Umbilical cord (tissue), 2 donors: Measurements from ENCODE around the gene WSCD2. TPM values are rescaled to one million over a fixed set of nuclear protein-coding genes. Genes with fewer than 3 reads are reported as not detected.

Experiments
- DNase-seq: peaks from one replicate; pipeline ENCODE4 v3.0.0-alpha.2; 2015; ENCODE audit warnings: low spot score
- total RNA-seq: library from RNA; depleted of rRNA; stranded (reverse); fragments of >200 nt; gene quantifications from one replicate; pipeline ENCODE4 v1.2.3, GENCODE V29; 2014; ENCODE audit warnings: low replicate concordance; ENCODE audit not compliant: insufficient read depth

The WSCD2 gene
- total RNA-seq, 1 donor from 2014 or later, result 1.2 TPM

DNA sequence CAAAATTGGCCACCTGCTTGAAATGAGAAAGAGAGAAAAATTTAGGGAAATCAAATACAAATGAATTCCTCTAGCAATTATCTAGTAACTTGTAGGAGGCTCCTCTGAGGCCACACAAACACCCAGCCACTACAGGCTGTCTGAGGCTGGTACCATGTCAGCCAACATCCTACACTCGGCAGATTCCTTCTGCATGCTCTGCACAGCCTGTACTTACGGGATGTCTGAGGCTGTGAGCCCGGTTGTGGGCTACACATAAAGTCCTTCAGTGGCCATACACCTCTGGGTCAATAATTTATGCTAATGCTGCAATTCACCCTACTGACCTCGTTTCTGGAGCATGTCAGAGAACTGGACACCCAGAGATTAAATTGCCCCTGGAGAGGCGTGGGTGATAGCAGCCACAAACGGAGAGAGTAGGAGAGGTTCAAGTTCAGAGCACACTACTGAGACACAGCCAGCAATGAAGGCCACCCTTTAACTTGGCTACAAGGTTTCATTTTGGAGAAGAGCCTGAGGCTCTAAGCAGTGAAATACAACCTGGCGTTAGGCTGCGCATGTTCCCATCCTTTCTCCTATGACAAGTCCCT lies 28.9 kb downstream of the WSCD2 start:
- DNase-seq, result no peak

DNA sequence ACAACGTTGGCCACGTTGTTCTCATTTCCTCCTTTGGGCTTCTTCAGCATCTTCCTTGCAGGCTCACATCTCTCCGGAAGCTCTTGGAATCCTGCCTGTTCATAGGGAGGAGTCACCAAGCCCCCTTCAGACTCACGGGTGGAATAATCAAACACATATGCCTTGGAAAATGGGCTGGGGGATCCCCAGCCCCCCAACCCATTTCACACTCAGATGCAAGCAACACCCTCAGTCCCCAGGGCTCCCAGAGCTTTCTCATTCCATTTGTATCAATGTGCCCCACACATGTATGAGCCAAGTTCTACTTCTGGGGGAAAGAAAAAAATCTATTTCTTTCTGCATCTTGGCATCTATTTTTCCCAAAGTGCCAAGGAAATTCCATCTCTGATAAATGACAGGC lies 33.1 kb downstream of the WSCD2 start:
- no peak for DNase-seq

DNA sequence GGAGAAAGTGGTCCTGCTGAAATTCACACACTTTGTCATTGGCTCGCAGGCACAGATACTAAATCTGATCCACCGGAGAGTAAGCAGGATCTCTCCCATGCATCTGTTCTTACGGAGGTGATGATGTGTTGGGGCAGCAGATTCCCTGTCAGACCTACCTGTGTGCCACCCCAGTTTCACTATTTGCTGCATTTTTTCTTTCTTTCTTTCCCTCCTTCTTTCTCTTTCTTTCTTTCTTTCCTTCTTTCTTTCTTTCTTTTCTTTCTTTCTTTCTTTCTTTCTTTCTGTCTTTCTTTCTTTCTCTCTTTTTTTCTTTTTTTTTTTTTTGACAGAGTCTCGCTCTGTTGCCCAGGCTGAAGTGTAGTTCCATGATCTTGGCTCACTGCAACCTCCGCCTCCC lies 37.4 kb downstream of the WSCD2 start:
- no peak for DNase-seq

DNA sequence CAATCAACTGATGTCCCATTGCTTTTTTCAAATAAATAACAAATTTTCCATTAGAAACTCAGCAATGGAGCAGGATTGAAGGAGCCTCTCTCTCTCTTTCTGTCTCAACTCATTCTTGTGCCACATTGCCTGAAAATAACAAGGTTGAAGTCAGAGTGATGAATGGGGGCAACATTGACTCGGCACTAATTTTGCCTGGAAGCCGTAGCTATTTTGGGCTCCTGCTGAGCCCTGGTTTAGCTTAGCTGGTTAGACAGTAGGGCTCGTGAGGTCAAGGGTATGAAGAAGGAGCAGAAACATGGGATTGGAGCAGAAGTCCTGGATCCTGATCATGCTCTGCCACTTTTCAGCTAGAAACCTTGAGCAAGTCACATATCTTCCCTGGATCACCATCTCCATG lies 38.9 kb downstream of the WSCD2 start:
- no peak for DNase-seq

DNA sequence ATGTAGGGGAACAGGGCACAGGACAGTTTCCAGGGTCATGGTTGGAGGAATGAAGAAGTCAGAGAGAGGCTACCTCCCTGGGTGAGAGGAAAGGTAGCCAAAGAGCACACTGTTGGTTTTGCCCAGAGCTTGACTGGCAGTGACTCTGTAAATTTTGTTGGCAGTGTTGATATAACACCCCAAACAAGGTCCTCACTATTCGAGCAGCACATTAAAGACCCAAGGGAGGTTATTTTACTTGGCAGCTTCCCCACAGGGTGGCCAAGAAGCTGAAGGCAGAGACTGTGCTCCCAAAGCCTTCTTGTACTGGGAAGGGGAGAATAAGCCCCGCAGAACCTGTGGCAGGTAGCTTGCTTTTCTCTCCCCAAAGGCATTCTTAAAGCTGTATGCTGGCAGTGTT lies 40.6 kb downstream of the WSCD2 start:
- DNase-seq, result no peak

DNA sequence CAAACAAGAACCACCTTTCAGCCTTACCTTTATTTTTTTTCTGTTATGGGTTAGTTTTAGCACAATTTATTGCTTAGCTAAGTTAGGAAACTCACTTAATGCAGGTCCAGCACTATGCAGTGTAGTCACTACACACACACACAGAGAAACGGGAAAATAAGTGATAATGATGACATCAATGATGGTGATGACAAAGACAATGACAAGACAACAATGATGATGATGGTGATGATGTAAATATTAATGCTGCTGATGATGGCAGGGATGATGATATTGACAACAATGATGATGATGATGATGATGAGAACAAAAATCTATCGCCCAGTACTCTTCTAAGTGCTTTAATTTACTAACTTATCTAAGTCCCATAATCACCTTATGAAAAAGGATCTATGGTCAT lies 41.1 kb downstream of the WSCD2 start:
- no peak for DNase-seq

DNA sequence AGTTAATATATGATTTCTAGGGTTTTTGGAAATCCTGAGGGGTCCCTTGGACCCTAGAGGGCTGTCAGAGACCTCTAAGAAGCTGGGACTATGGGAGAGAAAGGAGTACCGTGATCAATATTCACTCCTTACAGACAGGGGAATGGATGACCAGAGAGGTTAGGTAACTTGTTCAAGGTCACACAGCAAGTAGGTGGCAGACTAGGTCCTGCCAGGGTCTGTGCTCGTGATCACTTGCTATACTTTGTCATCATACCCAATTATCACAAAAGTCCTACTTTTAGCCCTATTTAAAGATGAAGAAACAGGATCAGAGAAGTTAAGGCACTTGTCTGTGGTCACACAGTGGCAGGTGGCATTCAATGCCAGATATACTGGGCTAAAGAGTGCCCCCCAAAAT lies 42.9 kb downstream of the WSCD2 start:
- DNase-seq, result no peak

DNA sequence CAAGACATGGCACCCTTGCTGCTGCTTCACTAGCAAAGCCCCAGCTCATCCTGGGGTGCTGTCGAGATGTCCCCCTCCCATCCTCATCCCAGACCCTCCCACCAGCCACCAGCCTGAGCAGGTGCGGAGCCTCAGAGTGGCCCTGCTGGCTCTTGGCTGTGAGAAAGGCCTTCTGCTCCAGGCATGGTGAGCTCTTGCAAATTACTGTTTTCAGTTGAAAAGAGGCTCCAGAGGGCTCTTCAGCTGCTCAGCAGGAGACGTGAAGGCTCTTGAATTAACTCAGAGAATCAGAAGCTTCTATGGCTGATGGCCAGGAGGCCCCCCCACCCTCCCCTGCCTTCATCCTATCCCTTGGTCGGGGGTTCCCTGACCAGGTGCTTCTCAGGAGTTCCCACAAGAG lies 44.1 kb downstream of the WSCD2 start:
- DNase-seq, result no peak

DNA sequence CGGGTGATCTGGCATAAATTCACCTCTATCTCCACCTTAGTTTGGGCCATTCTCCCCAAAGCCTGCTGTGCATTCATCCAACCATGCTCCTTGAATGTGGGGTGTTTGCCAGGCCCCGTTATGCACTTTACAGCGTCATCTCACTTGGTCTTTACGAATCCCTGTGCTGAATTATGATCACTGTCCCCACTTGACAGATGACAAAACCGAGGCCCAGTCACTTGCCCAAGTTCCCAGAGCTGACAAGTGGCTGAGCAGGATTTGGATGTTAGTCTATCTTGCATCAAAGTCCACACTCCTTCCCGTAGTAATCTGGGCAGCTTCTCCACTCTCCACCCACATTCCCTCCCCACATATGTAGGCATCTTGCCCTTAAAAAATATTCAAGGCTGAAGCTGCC lies 44.8 kb downstream of the WSCD2 start:
- no peak for DNase-seq

DNA sequence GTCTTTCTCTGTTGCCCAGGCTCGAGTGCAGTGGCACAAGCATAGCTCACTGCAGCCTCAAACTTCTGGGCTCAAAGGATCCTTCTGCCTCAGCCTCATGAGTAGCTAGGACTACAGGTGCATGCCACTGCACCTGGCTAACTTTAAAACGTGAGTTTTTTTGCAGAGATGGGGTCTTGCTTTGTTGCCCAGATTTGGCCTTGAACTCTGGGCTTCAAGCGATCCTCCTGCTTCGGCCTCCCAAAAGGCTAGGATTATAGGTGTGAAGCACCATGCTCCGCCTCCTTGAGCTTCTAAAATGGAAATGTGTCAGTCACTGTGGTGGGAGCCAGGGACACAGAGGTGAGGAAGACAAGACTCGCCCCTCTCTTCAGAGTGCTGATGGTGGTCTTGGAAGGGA lies 45.6 kb downstream of the WSCD2 start:
- DNase-seq, result no peak

DNA sequence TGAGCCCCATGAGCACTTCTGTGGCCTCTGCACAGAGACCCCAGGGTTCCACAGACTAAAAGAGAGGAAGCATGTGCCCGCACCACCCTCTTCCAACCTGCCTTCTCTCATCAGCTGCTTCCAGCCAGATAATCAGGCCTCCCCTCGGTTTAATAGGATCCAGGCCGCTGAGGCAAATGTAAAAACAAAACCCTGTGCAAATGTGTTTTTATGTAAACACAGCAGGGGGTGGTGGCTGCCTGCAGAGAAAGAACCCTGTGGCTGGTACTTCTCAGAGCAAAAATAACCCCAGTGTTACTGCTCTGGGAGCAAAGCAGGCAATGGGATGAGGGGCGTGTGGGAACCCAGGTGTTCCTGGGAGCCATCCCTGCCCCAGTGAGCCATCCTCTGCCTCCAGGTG lies 46.2 kb downstream of the WSCD2 start:
- no peak for DNase-seq

DNA sequence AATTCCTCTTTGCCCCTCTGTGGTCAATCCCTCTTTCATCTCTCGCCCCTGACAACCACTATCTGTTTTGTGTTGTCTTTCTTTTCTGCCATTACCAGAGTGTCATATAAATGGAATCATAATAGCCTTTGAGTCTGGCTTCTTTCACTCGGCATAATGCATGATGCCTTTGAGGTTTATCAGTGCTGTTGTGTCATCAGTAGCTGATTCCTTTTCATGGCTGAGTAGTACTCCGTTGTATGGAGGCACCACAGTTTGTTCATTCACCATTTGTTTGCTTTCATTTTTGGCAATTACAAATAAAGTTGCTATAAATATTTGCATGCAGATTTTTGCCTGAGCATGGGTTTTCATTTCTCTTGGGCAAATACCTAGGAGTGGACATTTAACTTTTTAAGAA lies 47.2 kb downstream of the WSCD2 start:
- no peak for DNase-seq

DNA sequence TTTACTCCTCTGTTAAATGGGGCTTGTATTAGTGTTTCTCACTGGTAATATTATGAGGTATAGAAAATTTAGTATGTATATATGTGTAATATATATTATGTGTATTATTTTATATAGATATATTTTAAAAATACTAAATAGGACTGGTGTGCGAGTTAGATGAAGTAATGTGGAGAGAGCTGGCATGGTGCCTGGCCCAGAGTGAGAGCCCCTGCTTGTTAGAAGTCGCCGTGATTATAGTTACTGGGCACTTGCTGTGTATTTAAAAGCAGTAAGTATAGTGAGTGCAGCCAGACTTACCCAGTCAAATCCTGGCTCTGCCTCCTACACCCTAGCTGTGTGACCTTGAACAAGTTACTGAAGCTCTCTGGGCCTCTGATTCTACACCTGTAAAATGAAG lies 48.0 kb downstream of the WSCD2 start:
- no peak for DNase-seq

DNA sequence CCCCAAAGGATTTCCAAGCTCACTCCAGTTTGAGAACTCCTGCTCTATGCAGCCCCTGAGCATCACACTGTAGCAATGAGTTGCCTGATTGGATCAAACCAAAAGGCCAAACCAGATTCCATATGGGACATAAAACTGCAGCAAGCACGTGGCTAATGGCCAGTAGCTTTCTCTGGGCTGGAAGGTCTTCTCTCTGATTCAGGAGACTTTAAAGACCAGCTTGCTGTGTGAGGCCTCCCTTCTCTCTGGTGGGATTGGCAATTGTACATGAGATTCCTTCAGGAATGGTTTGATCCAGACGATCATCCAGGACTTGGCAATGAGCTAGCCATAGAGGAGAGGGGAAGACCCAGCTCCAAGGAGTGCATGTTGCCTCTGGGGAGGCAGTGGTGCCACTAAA lies 50.2 kb downstream of the WSCD2 start:
- DNase-seq, result no peak

DNA sequence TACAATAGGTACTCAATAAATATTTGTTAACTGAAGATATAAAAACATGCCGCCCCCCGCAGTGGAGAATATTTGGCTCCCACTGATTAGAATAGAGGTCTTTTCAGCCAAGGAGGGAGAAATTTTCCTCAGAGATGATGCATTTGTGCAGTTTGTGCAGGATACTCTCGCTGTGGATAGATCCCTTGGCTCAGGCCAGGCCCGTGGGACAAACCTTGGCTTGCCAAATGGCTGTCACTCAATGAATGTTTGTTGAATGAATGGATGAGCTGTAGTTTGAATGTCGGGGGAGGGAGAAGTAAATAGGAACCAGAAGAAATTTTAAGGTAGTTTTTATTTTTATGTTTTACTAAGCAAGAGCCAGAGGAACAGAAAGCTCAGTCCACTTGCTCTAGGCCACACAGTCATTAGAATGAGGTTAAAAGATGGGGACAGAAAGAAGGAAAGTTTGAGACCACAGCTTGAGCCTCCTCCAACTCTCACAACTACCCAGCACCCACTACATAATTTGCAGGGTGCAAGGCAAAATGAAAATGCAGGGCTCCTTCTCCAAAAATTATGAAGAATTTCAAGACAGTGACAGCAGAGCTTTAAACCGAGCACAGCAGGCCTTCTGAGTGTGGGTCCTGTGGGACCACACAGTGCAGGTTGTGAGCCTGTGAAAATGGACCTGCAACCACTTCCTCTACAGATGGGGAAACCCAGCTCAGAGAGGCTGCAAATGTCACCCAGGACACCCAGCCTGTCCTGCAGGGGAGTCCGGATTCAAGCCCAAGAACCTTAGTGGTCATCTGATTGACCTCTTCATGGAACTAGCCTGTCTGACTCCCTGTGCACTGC lies 51.4 kb downstream of the WSCD2 start:
- DNase-seq, result no peak

DNA sequence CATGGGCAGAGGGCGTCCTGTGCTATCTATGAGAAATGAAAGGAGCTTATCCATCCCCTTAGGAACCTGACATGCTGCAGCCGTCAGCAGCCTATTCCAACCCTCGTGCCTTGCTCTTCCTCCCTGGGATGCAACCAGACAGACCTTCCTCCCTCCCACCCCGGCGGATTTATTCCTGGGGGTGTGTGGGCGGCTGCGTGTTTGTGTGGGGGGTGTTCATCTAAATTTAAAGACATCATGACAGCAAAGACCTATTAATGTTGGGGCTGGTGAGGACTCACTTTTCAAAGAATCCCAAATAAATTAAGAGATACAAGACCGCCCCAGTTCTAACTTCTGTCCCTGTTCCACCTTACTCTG lies 52.0 kb downstream of the WSCD2 start:
- no peak for DNase-seq

DNA sequence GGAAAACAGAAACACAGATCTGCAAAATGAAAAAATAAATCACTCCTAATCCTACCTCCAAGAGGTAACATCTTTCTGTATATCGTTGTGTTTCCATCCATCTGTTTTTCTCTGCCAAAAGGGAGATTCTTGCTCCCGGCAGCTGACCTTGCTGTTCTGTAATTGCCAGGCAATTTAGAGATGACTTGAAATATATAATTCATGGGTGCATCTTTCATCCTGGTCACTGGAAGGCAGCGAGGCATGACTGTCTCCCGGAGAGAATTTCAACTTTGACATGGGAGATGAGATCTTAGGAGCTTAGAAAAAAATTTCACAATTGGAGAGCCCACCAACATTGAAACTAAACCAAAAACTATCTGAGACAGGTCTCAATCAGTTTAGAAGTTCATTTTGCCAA lies 53.0 kb downstream of the WSCD2 start:
- no peak for DNase-seq

DNA sequence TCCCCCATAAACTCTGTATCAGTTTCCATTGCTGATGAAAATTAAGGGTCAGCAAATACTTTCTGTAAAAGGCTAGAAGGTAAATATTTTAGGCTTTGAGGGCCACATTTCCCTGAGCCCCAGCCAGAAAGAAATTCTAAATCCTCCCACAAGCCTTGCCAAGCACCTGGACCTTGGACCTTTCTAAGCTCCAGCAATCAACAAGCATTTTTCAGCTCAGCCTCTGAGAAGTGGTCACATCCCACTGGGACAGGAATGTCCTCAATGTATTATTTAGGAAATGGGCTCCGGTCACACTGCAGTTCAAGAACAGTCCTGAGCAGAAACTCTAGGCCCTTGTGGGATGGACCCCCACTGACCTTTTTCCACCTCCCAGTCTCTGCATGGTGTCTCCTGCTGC lies 55.9 kb downstream of the WSCD2 start:
- no peak for DNase-seq

DNA sequence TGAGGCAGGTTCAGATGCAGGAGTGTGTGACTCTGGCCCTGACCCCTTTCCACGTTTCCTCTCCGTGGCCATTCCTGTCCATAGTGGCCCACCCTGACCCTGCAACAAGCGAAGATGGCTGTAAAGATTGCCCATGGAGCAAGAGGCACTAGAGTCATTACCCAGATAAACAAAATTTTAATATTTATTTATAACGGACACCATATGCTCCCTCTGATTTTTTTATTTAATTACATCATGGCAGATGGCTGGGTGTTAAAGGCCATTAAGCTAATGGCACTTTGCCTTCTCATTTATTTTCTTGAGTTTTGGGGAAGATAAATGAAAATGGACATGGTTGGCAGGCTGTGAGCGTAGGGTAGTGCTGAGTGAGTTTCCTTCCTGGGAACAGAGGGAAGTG lies 58.7 kb downstream of the WSCD2 start:
- DNase-seq, result no peak

DNA sequence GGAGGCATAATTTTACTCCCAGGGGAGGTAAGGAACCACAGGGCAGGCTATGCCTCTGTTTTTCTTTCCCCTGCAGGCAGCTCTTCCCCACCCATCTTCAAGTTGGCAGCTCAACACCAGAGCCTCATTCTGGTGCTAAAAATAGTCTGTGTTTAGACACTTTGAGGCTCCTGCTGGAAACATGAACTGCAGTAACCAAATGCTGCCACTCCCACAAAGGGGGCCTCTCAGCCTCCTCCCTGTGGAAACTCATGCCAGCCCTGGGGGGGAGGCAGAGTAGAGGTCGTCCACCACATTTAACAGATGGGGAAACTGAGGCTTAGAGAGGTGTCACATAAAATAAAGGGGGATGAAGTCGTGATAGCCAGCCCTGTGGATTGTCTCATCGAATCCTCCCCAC lies 61.4 kb downstream of the WSCD2 start:
- peak; percentile 90 for DNase-seq

DNA sequence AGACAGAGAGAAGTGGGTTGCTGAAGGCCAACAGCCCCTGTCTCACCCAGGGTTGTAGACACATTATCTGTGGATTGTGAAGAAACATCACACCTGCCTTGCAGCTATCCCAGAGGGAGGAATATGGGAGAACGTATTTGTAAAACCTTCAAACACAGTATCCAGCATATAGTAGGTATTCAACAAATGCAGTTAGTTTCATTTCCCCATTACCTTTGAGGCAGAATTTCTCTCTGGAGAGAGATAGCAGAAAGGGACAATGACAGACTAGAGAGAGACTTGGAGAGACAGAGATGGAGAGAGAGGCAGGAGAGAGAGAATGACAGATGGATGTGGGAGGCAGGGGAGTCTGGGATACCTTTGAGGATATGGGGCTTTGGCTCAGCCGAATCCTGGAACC lies 62.0 kb downstream of the WSCD2 start:
- DNase-seq, result no peak

DNA sequence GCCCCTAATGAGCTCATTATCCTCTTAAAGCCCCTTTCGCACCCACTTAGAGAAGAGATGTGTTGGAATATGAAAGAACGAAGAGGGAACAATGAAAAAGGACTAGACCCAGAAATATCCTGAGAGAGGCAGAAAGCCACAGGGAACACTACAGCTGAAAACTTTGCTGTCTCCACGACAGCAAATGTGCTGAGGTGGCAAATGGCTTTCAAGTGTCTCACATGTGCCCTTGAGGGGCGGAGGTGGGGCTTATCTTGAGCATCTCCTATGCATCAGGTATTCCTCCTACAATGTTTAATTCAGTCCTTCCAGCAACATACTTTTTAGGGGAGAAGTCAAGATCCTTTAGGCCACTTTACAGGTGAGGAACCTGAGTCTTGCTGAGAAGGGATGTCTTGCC lies 62.9 kb downstream of the WSCD2 start:
- DNase-seq, result no peak

DNA sequence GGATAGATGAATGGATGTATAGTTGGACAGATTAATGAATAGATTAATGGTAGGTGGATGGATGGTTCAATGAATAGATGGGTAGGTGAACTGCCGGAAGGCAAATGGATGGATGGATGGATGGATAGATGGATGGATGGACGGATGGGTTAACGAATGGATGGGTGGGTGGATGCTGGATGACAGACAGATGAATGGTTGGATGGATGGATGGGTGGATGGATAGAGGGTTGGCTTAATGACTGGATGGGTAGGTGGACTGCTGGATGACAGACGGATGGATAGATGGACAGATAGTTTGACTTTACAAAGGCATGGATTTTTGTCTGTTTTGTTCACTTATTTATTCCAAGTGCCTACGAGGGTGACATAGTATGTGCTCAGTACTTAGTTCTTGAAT lies 64.4 kb downstream of the WSCD2 start:
- no peak for DNase-seq

DNA sequence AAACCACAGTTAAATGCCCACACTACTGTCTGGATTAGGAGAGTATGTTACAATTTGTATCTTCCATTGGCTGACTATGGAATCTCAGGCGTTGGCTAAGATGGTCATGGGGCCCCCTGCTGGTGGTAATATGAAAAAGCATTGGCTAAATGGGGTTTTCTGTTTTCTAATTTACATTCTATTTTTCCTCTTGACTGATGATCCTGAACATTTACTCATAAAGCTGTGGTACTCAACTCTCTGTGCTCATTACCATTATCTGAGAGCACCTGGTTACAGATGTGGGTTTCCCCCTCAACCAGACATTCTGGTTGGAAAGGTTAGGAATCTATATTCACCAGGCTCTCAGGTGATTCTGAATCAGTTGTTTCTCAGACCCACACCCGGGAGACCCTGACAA lies 64.8 kb downstream of the WSCD2 start:
- peak; percentile 47 for DNase-seq
